AG09309 (cell line): ENCODE data around the gene HMX1.

Experiments
- DNase-seq: peaks from one replicate; pipeline ENCODE4 v3.0.0-alpha.2; 2010; ENCODE audit warnings: low read depth
- H3K4me3 ChIP-seq: 2 replicates; pipeline ENCODE4 v1.5.1; 2011; ENCODE audit warnings: mild to moderate bottlenecking, low read depth, low read length, moderate library complexity; ENCODE audit not compliant: control insufficient read depth
- TF ChIP-seq, protein P1 (sequence below): IDR thresholded peaks from 2 replicates; pipeline ENCODE4 v1.5.1; 2011; ENCODE audit warnings: mild to moderate bottlenecking, low read depth, low read length, inconsistent platforms; ENCODE audit not compliant: insufficient read depth, control insufficient read depth; ENCODE audit errors: missing control alignments

HMX1 gene

DNA sequence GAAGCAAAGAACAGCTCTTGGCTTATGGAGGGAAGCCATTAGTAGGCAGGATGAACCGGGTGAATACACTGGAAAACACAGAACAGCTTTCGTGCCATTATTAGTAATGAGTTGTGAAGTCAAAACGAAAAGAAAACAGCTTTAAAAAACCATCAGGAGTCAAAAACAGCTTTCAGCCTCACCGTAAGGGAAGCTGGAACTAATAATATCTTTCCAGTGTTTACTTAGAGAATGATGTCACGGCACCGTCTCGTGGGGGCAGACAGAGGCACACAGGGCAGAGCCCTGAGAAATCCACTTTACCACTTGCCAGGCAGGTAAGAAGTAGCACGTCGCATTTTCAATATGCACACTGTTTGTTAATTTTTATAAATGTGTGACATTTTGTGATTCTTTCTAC is 37.9 kb upstream of the HMX1 start:
- DNase-seq: no peak
- TF ChIP-seq, protein P1, sequence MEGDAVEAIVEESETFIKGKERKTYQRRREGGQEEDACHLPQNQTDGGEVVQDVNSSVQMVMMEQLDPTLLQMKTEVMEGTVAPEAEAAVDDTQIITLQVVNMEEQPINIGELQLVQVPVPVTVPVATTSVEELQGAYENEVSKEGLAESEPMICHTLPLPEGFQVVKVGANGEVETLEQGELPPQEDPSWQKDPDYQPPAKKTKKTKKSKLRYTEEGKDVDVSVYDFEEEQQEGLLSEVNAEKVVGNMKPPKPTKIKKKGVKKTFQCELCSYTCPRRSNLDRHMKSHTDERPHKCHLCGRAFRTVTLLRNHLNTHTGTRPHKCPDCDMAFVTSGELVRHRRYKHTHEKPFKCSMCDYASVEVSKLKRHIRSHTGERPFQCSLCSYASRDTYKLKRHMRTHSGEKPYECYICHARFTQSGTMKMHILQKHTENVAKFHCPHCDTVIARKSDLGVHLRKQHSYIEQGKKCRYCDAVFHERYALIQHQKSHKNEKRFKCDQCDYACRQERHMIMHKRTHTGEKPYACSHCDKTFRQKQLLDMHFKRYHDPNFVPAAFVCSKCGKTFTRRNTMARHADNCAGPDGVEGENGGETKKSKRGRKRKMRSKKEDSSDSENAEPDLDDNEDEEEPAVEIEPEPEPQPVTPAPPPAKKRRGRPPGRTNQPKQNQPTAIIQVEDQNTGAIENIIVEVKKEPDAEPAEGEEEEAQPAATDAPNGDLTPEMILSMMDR: no peak
- no peak overlapping the region for H3K4me3 ChIP-seq

DNA sequence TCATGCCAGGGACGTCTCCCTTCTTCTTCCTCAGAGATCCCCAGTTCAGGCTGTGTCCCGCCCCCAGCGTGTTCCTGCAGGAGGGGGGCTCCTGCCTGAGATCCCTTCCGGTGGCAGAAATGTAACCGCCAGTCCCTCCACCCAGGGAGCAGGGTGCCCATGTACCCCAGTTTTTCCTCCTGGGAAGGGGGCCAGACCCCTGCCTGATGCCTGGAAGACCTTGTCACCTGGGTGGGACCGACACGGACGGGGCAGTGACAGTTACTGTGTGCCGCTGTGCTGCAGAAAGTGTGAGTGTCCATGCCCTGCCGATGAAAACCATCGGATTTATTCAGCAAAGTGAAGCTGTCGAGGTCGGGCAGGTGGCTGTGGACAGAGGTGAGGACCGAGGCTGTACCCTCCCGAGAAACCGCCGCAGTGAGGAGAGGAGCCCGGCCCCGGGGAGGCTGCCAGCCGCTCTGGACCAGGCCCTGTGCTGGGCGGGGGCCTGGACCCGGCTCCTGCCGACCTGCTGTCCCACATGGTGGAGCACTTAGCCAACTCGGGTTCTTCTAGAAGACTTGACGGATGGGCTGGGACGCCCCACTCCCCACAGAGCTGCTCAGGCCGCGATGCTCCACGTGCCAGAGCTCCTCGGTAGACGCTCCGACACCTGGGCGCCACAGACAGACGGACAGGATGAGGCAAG is 36.7 kb upstream of the HMX1 start:
- no peak overlapping the region for H3K4me3 ChIP-seq
- TF ChIP-seq, protein P1: no peak
- no peak for DNase-seq

DNA sequence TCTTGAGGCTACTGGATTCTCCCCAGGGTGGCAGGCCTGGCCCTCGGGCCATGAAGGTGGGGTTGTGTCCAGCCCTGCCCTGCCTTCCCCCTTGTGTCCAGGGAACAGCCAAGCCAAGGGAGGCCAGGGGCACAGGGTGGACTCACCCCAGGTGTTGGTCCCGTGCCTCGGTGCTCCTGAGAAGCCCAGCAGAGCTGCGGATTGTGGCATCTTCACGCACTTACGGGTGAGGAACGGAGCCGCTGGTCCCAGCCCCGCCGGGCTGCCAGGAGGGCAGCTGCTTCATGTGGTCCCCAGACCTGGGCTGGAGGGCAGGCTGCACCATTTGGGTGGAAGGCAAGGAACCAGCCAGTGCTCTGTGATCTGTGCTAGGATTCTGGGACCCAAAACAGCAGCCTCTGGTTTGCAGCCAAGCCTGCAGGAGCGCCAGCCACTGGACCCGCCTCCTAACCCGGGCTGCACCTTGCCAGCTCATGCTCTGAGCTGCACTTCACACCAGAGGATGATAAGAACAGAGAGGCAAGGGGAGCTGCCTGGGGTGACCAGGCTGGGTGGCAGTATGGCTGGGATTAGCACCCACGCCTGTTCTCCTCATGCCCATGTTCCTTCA is 36.1 kb upstream of the HMX1 start:
- H3K4me3 ChIP-seq: no peak overlapping the region
- TF ChIP-seq, protein P1: no peak
- DNase-seq: no peak

DNA sequence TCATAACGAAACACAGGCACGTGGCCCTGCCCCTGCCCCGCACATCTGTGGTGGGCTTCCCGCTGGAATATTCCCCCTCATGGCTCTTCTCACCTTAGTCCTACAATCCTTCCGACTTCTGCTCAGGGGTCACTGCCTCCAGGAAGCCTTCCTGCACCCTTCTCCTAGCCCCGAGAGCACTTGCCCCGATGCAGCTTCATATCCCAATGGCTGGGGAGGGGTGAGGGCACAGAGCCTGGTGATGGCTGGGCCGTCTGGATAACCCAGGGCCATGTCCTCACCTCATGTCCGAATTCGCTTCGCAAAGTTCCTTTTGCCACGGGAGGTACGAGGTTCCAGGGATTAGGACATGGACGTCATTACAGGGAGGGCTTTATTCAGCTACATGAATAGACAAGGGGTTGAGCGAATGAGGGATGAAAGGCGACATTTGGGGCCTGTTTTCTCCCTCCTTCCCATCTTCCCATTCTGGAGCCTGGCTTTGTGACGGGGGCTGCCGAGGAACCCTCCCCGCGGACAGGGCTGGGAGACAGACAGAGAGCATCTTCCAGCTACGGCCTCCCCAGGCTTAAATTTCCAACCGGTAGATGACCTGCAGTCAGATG is 35.5 kb upstream of the HMX1 start:
- DNase-seq: no peak
- TF ChIP-seq, protein P1: no peak

DNA sequence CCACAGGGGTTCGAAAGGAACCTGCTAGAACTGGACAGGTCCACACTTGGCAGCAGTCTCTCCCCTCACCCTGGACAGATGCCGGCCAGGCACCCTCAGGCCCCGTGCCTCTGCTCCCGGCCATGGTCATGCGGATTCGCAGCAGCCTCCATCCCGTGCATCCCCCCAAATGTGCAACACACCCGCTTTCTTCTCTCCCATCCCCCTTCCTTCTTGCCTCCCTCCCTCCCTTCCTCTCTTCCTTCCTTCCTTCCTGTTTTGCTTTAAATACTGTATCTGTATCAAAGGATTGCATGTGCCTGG is 35.0 kb upstream of the HMX1 start:
- DNase-seq: no peak
- H3K4me3 ChIP-seq: no peak overlapping the region
- TF ChIP-seq, protein P1: no peak

More for the DNA sequence above, 35.5 kb upstream of the HMX1 start:
- no peak overlapping the region for H3K4me3 ChIP-seq

DNA sequence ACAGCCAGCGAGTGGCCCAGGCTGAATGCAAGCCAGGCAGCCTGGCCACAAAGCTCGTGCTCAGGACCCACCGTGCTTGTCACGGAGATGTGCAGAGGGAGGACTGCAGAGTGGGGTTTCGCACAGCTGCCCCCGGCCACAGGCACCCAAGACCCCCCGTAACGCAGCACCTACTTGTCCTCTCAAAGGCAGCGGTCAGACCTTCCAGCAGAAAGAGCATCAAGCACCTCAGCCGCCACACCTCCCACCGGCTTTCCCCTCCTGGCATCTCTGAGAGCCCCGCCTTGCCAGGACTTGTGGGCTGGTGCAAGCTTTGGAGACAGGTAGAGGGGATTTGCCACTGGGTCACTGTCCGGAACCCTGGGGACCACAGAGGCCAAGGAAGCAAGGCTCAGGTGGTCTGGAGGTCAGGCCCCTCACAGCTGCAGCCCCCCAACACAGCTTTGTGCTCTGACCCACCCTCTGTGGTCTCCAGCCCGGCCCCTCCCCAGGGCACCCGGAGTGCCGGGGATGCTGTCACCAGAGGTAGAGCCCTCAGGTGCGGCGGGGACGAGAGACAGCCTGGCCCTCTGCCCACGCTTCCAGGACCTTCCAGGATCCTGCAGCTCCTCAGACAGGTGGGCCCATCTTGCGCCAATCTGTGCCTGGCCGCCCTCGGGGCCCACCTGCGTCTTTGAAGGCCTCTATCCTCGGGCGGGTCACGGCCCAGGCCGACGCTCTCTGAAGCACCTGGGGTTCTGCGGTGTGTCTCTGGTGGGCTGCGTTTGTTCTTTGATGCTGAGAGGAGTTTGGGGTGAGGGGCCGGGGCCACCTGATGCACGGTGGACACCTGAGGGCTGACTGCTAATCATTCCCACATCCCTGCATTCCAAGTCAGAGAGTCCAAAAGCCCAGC is 34.4 kb upstream of the HMX1 start:
- no peak overlapping the region for H3K4me3 ChIP-seq
- DNase-seq: no peak
- TF ChIP-seq, protein P1: no peak
